ENCODE results near the gene AQR. TPM values are rescaled to one million over a fixed set of nuclear protein-coding genes. Genes with fewer than 3 reads are reported as not detected.
"Not testable (repeated sequence)": the region's sequence is repeated elsewhere in the genome, so short reads cannot be mapped to it uniquely, and the experiment has no call there.

Gene AQR
- total RNA-seq, 1 experiment from 2014 or later: 25.4 TPM

GRCh38 chr15:34813446-34814190 is 155.9 kb downstream of the AQR start:
- no peak for DNase-seq (ENCODE audit: low spot score)

GRCh38 chr15:34812868-34813365 is 156.6 kb downstream of the AQR start:
- not testable (repeated sequence) for DNase-seq (ENCODE audit: low spot score)

GRCh38 chr15:34812369-34812768 is 157.2 kb downstream of the AQR start:
- DNase-seq (ENCODE audit: low spot score): no peak

GRCh38 chr15:34810443-34811129 is 159.0 kb downstream of the AQR start:
- DNase-seq (ENCODE audit: low spot score): peak; percentile 71

- DNase-seq (ENCODE audit: low spot score): no peak
These were observed 160.4 kb downstream of the AQR start for GRCh38 chr15:34809186-34809585.

GRCh38 chr15:34808016-34808415 is 161.5 kb downstream of the AQR start:
- DNase-seq (ENCODE audit: low spot score): no peak

- not testable (repeated sequence) for DNase-seq (ENCODE audit: low spot score)
These were observed 162.3 kb downstream of the AQR start for GRCh38 chr15:34807241-34807640.

- no peak for DNase-seq (ENCODE audit: low spot score)
These were observed 164.8 kb downstream of the AQR start for GRCh38 chr15:34804776-34805175.

- no peak for DNase-seq (ENCODE audit: low spot score)
These were observed 165.4 kb downstream of the AQR start for GRCh38 chr15:34804113-34804512.

- no peak for DNase-seq (ENCODE audit: low spot score)
These were observed 166.5 kb downstream of the AQR start for GRCh38 chr15:34802803-34803750.

GRCh38 chr15:34802371-34802770 is 167.2 kb downstream of the AQR start:
- no peak for DNase-seq (ENCODE audit: low spot score)

Other genes starting within 250 kb of the AQR start
- not detected in 2 replicates for gene GJD2, start 214.7 kb downstream of the AQR start, total RNA-seq (2014; rRNA removed; shearing (Covaris generic))
- gene ACTC1, start 174.2 kb downstream of the AQR start, total RNA-seq (2014; rRNA removed; shearing (Covaris generic)): not detected in 2 replicates
- gene ZNF770, start 18.5 kb upstream of the AQR start, total RNA-seq (2014; rRNA removed; shearing (Covaris generic)): 12.7 and 16.4 TPM in 2 replicates
- not detected in 2 replicates for gene NANOGP8, start 115.6 kb upstream of the AQR start, total RNA-seq (2014; rRNA removed; shearing (Covaris generic))

All from H4 (cell line).